ENCODE data around the gene FTO. TPM values are rescaled to one million over a fixed set of nuclear protein-coding genes. Genes with fewer than 3 reads are reported as not detected.
A peak's percentile ranks its signal among the peaks of the same experiment; 100 is the strongest.

The FTO gene
- total RNA-seq, 1 donor from 2014 or later, result 69.5 TPM

DNA sequence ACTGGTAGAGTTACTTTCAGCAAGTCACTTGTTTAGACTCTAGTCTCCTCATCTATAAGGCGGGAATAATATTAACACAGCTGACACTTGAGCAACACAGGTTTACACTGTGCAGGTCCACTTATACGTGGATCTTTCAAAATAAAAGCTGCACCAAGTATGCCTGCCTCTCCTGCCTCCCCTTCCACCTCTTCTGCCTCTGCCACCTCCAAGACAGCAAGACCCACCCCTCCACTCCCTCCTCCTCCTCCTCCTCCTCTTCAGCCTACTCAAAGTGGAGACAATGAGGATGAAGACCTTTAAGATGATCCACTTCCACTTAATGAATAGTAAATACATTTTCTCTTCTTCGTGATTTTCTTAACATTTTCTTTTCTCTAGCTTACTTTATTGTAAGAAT, 285.6 kb downstream of the FTO start:
- intact Hi-C loops (cut with DNase I), result no loop called here
- ATAC-seq, result no peak
- DNase-seq (ENCODE audit: missing footprints), result no peak

DNA sequence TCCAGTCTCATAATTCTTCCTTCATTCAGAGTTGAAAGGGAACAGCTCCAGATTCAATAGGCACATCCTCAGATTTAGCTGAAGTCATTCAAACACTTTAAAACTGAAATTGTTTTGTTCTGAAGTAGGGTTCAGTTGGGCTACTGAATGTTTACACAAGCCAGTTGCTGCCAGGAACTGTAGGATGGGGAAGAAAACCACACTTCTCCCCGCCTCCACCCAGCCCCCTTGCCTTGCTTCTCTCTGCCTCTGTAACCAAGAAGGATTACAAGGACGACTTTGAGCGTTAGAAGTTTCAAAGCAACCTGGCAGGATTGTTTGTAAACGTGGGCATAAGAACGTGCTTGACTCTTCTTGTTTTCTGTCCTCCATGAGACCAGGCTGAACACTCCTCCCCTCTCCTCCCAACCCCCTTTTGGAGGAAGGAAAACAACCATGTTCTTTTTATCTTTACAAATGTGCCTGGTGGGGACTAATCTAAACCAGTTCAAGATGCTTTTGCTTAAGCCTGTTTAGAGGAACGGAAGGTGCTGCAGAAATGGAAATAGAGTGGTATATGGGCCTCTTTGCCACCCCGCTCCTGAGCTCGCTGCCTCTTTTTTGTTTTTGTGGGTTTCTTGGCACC, 287.9 kb downstream of the FTO start:
- ATAC-seq (no peak), DNase-seq (ENCODE audit: missing footprints) (no peak)
- intact Hi-C loops (cut with DNase I), result no loop called here

DNA sequence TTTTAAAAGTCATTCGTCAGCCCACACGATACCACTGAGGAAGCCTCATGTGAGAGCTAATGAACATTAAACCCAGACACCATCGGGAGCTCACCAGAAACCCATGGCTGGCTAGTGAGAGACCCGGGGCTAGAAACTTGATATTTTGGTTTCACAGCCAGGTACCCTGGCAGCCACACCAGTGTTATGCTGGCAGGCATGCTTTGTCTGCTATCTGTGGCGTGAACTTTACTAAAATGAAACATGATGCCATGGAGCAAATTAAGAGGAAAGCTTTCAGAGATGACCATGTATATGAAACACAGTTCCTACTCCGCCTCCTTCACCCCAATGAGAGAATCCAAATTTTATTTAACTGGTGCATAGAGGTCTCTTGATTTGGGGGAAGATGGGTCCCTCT, 291.4 kb downstream of the FTO start:
- ATAC-seq, result peak; percentile 42
- intact Hi-C loops (cut with DNase I), result no loop called here
- no peak for DNase-seq (ENCODE audit: missing footprints)

DNA sequence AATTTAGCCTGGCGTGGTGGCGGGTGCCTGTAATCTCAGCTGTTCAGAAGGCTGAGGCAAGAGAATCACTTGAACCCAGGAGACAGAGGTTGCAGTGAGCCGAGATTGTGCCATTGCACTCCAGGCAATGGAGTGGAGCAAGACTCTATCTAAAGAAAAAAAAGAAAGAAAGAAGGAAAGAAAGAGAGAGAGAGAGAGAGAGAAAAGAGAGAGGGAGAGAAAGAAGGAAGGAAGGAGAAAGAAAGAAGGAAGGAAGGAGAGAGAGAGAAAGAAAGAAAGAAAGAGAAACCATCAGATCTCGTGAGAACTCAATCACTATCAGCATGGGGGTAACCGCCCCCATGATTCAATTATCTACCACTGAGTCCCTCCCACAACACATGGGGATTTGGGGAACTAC, 293.0 kb downstream of the FTO start:
- intact Hi-C loops (cut with DNase I), result no loop called here
- DNase-seq (ENCODE audit: missing footprints) (no peak), ATAC-seq (no peak)

DNA sequence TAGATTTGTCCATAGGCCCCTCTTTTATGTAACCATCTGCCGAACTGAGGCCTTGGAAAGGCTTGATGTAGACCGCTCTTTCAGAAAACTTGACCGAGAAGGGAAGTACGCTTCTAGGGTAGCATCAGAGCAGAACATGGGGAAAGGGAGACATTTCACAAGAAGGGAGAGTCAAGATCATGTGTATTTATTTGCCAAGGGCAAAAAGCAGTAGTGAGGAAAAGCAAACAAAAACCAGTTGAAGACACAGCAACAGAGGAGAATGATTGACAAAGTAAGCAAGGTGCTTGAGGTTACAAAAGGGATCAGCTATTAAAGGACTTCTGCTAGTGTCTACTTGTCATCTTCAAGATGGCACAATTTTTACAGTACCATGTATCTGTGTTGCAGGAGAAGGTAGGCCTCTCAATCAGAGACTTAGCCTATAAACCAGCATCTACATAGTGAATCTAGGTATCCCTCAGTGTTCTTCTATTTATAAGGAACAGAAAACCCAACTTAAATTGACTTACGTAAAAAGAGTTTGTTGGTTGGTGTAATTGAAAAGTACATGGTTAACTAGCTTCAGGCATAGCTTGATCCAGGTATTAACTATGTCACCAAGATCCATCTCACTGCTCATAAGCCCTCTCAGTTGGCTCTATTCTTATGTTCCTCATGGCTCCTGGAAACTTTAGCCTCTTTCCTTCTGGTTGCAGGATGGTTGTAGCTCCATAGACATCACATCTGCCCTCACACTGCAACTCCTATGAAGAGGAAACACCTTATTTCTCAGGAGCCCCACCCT, 294.3 kb downstream of the FTO start:
- DNase-seq (ENCODE audit: missing footprints) (no peak), ATAC-seq (no peak)
- intact Hi-C loops (cut with DNase I), result no loop called here

DNA sequence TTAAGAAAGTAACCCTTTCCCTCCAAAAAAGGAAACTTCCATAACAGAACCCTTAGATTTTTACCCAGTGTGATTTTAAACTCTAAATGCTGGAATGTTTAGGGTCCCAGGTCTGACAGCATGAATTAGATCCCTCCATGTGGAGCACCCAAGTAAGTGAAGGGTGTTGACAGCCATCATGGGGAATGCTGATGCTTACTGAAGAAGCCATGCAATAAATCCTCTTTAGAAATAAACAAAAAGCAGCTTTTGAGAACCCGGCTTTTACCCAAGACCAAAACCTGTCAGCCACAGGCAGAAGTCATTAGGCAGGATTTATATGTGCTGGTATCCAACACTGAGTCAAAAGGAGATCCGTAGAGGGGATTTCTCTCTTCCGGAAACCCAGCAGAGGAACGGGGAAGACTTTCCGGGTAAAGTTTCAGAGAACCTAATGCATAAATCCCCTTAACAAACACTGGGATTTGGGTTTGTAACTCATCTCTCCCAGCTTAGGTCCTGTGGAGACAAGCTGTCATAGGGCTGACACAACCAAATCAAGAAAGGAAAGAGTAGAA, 295.1 kb downstream of the FTO start:
- DNase-seq (ENCODE audit: missing footprints), result no peak
- no peak for ATAC-seq
- intact Hi-C loops (cut with DNase I), result no loop called here

DNA sequence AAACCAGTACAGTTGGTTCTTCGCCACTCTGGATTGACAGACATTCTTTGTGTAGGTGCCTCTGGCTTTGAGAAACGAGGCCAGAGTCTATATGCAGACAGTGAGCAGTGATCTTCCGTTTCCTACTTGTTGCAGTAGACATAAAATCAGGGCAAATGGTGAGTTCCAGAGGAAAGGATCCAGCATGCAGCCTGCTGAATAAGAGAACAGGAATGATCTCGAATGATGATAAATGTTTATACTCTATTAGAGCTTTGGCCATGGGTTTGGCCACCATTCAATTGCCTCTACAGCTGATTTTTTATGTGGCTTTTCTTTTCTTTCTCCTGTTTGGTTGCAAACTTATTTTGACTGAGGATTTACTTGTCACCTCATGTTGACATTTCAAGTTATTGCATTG, 295.9 kb downstream of the FTO start:
- intact Hi-C loops (cut with DNase I), result no loop called here
- ATAC-seq (no peak), DNase-seq (ENCODE audit: missing footprints) (no peak)

DNA sequence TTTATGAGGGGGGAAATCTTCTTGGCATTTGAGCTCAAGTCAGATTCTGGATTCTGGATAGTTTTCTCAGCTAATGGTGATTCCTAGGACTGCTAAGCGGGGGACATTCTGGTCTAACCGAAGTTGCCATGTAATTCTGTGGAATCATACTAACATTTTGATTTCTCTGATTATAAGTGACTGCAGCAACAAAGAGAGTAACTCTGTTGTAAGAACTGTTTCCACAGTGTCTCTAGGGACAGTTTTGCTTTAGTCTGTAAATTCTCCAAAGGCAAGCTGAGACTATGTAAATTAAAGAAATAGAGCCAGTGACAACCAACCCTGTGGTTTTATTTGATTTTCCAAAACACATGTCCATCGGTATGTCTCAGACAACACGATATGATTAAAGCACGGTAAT, 296.4 kb downstream of the FTO start:
- DNase-seq (ENCODE audit: missing footprints), result no peak

DNA sequence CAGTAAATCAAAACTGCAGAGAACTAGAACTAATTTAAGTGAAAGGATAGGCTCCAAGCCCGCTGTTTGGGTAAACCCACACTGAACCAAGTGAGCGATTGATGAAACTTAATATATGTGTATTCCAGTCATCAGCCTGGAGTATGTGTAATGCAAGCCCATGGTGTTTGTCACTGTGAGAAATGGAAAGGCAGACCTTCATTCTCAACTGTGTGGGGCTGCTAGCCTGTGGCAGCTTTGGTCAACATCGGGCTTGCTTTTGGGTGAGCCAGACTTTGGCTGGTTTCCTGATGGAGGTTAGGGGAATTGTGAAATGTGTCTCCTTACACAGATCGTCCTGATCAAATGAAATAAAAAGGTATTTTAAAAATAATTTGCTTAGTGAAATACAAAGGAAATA, 302.7 kb downstream of the FTO start:
- ATAC-seq, result no peak
- DNase-seq (ENCODE audit: missing footprints), result no peak
- intact Hi-C loops (cut with DNase I), result no loop called here

More for the DNA sequence above, 296.4 kb downstream of the FTO start:
- ATAC-seq, result no peak
- intact Hi-C loops (cut with DNase I), result no loop called here

DNA sequence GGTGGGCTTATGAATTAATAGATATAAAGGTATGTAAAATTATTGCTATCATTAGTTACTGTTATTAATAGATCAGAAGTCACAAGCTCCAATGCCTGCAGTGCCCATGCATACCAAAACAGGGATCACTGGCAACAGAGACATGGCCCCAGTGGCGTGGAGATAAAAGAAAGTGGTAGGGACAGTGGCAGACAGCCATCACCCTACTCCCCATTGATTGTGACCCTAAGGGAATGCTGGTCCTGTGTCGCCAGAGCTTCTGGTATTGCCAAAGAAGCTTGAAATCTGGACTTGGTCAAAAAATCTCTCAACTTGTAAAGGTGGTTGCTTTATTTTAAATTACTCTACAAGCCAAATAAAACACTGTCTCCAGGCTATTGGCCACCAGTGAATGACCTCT, 303.5 kb downstream of the FTO start:
- DNase-seq (ENCODE audit: missing footprints) (no peak), ATAC-seq (peak; percentile 42)
- intact Hi-C loops (cut with DNase I), result no loop called here

DNA sequence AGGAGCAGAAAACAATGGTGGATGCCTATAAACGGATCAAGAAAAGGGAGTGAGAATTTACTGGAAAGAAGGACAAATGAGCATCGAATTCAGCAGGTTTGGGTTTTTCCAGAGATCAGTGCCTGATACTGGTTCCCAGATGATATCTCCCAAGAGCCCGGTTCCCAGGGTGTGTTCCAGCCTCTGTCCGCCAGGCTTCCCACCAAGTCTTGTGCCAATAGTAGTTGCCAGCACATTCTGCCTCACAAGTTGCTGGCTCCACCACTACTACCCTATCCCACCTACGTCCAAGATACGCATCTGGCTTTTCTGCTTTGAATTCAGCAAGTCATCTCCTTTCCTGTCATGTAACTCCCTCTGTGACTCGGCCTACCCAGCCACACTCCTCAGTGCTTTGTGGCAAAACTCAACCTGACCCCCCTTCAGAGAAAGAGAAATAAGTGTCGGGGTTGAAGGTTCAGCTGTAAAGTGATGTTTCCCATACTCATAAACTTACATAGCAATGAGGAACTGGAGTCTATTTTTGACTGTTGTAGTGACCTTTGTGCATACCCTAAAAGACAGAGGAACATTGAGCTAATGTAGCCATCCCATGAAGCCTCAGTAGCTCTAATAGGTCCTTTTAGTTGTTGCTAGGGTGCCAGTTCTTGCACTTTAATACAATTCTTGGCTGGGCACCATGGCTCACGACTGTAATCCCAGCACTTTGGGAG, 305.7 kb downstream of the FTO start:
- intact Hi-C loops (cut with DNase I), result no loop called here
- no peak for DNase-seq (ENCODE audit: missing footprints)
- ATAC-seq, result no peak

DNA sequence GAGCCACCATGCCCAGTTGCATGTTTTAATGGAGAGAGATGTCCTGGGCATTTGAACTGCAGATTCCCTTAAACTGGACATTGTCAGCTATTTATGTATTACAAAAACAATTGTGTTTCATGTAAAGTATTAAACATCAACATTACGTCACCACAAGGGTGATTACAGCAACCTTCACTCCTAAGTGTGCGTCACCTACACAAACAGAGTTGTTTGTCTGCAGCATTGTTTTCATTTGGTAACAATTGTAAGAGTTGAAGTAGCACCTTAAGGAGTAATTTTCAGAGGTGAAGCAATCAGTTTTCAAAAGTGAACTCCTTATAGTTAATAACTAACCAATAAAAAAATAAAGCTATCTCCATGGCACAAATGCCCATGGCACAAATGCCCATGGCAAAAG, 311.2 kb downstream of the FTO start:
- no peak for ATAC-seq
- DNase-seq (ENCODE audit: missing footprints), result no peak
- intact Hi-C loops (cut with DNase I), result no loop called here

DNA sequence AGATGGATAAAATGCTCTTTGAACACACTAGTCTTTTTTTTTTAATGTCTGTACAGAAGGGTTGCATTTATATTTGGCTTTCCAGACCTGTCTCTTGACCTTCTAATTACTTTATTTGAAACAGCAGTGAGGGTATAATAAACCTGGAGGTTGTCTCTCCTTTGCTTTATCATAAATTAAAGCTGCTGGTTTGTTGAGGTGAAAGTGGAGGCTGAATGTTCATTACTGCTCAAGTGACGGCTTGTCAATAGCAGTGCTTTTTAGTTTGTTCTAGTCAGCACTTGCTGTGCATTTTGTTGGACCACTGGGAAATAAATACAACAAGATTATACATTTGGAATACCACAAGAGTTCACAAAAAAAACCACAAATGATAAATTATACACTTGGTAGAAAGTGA, 318.4 kb downstream of the FTO start:
- ATAC-seq (no peak), DNase-seq (ENCODE audit: missing footprints) (no peak)
- intact Hi-C loops (cut with DNase I), result no loop called here

DNA sequence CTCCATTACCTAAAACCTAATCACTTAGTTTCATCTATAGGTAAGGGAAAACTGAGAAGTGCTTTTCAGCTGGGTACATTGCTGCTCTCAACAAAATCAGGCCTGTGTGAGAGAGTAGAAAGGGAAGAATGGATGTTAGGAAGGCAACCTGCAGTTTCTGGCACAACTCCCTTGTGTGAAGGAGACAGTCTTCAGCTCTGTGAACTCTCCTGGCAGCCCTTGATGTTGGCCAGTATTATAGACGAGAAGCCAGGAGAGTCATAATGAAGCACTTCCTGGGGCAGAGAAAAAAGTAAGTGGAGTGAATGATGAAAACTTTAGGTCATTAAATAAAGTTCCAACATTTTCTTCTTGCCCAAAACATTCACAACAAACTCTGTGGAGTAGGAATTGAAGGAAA, 322.5 kb downstream of the FTO start:
- DNase-seq (ENCODE audit: missing footprints) (no peak), ATAC-seq (no peak)
- intact Hi-C loops (cut with DNase I), result no loop called here

DNA sequence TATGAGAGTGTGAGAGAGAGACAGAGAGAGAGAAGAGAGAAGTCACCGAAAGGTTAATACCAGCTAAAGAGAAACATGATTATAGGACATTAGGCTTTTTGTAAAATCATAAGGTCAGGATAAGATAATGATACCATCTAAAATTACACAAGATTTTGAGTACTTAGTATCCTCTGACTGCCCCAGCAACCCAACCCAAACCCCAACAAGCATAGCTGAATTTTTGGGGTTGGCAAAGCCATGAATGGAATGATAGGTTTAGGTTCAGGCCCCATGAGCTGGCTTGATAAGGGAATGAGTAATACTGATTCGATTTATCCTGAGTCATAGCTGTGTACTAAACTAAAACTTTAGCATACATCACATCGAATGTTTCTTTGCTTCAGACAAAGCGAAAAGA, 323.1 kb downstream of the FTO start:
- intact Hi-C loops (cut with DNase I), result no loop called here
- DNase-seq (ENCODE audit: missing footprints), result no peak
- no peak for ATAC-seq

DNA sequence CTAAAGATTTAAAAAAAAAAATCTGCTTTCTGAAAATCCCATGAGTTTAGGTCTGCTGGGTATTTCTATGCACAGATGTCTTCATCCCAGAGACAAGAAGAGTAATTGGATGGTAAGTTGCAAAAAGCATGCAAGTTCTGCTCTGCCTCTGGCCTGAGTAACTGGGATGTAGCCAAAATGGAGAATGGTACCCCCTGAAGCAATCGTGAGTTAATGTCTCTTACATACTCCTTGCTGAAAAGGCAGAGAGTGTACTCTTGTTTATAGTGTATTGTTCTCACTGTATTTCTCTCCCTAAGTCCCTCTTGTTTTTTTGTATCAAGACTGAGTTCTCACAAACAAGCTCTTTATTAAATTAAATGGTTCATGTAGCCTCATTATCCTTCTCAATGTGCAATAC, 323.6 kb downstream of the FTO start:
- ATAC-seq, result no peak
- no peak for DNase-seq (ENCODE audit: missing footprints)
- intact Hi-C loops (cut with DNase I), result no loop called here

DNA sequence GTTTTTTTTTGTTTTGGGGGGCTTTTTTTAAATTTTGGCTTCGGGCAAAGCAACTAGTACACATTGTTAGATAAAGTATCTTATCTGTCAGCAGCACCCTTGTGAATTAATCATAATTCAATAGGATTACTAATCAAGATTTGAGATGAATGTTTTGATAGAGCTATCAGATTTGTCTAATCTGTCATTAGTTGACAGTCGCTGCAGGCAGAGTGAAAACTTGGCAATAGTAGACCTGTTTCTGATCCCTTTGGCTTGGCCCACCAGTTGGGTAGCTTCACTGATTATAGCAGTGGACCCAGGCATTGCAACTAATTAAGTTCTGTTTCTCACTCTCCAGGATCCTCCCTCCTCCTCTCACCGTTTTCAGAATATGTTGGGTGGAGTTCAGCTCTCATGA, 324.0 kb downstream of the FTO start:
- no peak for ATAC-seq
- intact Hi-C loops (cut with DNase I), result no loop called here
- DNase-seq (ENCODE audit: missing footprints), result no peak

DNA sequence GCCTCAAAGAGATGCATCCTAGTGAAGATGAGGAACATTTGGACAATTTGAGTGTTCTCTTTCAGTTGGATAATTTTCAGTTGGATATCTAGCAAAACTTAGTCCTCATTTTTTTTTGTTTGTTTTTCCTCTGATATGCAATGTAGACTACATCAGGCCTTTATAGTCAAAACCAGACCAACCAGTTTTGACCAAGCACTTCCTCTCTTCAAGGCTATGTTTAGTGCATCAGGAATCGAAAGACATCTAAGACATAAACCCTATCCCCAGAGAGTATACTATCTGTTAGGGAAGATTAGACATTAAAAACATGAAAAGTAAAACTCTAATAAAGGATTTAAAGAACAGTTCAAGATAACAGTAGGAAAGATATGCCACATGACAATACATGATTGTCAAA, 326.5 kb downstream of the FTO start:
- ATAC-seq (no peak), DNase-seq (ENCODE audit: missing footprints) (no peak)
- intact Hi-C loops (cut with DNase I), result no loop called here

DNA sequence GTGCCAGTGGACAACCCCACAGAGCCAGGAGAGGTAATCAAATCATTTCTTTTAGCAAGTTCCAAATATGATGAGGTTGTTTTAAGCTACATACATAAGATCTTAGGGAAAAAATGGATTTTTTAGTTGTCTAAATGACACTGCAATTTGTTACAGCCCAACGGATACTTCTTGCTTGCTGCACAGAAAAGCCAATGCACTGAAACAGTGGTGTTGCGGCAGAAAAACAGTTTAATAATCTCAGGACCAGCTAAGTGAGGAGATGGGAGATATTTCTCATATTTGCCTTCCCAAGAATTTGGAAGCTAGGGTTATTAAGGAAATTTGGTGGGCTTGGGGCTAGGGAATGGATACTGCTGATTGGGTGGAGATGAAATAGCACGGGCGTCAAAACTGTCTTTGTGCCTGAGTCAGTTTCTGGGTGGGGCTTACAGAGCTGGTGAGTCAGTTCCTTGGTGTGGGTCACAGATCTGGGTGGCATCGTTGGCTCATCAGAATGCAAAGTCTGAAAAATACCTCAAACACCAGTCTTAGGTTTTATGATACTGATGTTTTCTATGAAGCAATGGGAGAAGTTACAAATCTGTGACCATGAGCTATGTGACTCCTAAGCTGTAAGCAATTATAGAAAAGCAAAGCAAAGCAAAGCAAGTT, 327.3 kb downstream of the FTO start:
- no peak for DNase-seq (ENCODE audit: missing footprints)
- ATAC-seq, result no peak
- intact Hi-C loops (cut with DNase I), result no loop called here

Measured in Right ventricle myocardium inferior (tissue), 1 donor.